MM.1S (cell line): ENCODE measurements around the gene GHRL.
A peak's percentile ranks its signal among the peaks of the same experiment; 100 is the strongest.

Source experiments
- DNase-seq: peaks from one replicate; pipeline ENCODE4 v3.0.0-alpha.2; 2015
- H2AFZ ChIP-seq: fragments of 300-600 bp; sonication (generic); 2 replicates; pipeline ENCODE4 v1.6.0; 2016; ENCODE audit warnings: antibody characterized with exemption, low read length
- H3F3A ChIP-seq: fragments of 300-600 bp; sonication (generic); 2 replicates; pipeline ENCODE4 v1.6.1; 2016; ENCODE audit warnings: mild to moderate bottlenecking, antibody characterized with exemption, low read length, moderate library complexity, mixed read lengths; ENCODE audit not compliant: insufficient read depth
- H3K27ac ChIP-seq: fragments of 300-600 bp; sonication (generic); 2 replicates; pipeline ENCODE4 v1.5.1; 2016; ENCODE audit warnings: mild to moderate bottlenecking, low read length
- H3K27me3 ChIP-seq: fragments of 300-600 bp; sonication (generic); replicated peaks from 2 replicates; pipeline ENCODE4 v1.6.0; 2016; ENCODE audit warnings: low read length; ENCODE audit not compliant: insufficient read depth
- H3K36me3 ChIP-seq: fragments of 300-600 bp; sonication (generic); replicated peaks from 2 replicates; pipeline ENCODE4 v1.6.1; 2016; ENCODE audit warnings: mild to moderate bottlenecking, low read length, mixed read lengths; ENCODE audit not compliant: insufficient read depth
- H3K4me1 ChIP-seq: fragments of 300-600 bp; sonication (generic); 2 replicates; pipeline ENCODE4 v1.6.1; 2016; ENCODE audit warnings: low read length, mixed read lengths
- H3K4me2 ChIP-seq: fragments of 300-600 bp; sonication (generic); 2 replicates; pipeline ENCODE4 v1.6.0; 2016; ENCODE audit warnings: low read depth, low read length
- H3K4me3 ChIP-seq: fragments of 300-600 bp; sonication (generic); 2 replicates; pipeline ENCODE4 v1.5.1; 2016; ENCODE audit warnings: low read length, mixed read lengths
- H3K79me2 ChIP-seq: fragments of 300-600 bp; sonication (generic); 2 replicates; pipeline ENCODE4 v1.6.1; 2016; ENCODE audit warnings: mixed run types, low read length, mixed read lengths
- H3K9ac ChIP-seq: fragments of 300-600 bp; sonication (generic); 2 replicates; pipeline ENCODE4 v1.6.1; 2016; ENCODE audit warnings: low read length, mixed read lengths
- H3K9me2 ChIP-seq: fragments of 300-600 bp; sonication (generic); replicated peaks from 2 replicates; pipeline ENCODE4 v1.6.1; 2016; ENCODE audit warnings: mild to moderate bottlenecking, low read length, mixed read lengths; ENCODE audit not compliant: insufficient read depth
- H3K9me3 ChIP-seq: fragments of 300-600 bp; sonication (generic); replicated peaks from 2 replicates; pipeline ENCODE4 v1.6.1; 2016; ENCODE audit warnings: mild to moderate bottlenecking, low read length, mixed read lengths; ENCODE audit not compliant: insufficient read depth
- H4K20me1 ChIP-seq: fragments of 300-600 bp; sonication (generic); 2 replicates; pipeline ENCODE4 v1.6.1; 2016; ENCODE audit warnings: mild to moderate bottlenecking, low read length, moderate library complexity, mixed read lengths; ENCODE audit not compliant: insufficient read depth
- EZH2 ChIP-seq: fragments of 300-600 bp; sonication (generic); optimal IDR thresholded peaks from 2 replicates; pipeline ENCODE3; 2017; ENCODE audit warnings: low read depth, mild to moderate bottlenecking, antibody characterized with exemption, low read length, mixed read lengths
- EZH2phosphoT487 ChIP-seq: fragments of 300-600 bp; sonication (generic); IDR thresholded peaks from 2 replicates; pipeline ENCODE4 v1.6.1; 2018; ENCODE audit warnings: antibody characterized with exemption, low read length
- TF ChIP-seq, protein P1 (sequence below): fragments of 300-600 bp; sonication (generic); IDR thresholded peaks from 2 replicates; pipeline ENCODE4 v1.5.1; 2016; ENCODE audit warnings: antibody characterized with exemption, low read length, mixed read lengths

Gene GHRL

DNA sequence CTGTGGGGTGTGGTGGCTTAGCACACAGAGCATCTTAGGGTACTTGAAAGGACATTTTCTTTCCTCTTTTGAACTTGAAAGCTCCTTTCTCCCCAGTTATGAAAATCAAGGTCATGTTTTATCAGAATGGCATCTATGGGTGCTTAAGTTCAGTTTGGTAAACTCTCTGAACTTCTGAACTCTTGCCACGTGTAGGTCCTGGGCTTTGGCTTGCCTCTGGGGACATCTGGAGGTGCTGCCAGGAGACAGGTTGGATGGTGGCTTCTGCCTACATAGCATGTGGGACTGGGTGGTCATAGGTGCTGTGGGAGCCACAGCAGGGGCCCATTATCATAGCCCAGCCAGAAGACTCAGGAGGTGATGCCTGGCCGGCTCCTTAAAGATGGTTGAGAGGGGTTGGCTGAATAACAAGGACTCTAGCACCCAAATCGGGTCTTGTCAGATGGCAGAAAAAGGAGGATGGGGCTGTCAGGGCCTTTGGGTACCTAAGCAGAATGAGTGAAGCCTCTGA, 15.6 kb downstream of the GHRL start:
- Histone ChIP-seq H3K4me3 (no peak overlapping the region), H3F3A (peaks cover 7% of the 10 kb centered on the region), H3K9me3 (no peaks in the 10 kb centered on the region), H3K9ac (no peak overlapping the region), H3K4me1 (peaks cover 18% of the 10 kb centered on the region), H3K79me2 (peaks cover 52% of the 10 kb centered on the region), H3K9me2 (no peaks in the 10 kb centered on the region), H4K20me1 (peaks cover 7% of the 10 kb centered on the region; the same call in 1 of the 2 replicates), H3K27me3 (no peaks in the 10 kb centered on the region), H3K4me2 (no peak overlapping the region), H3K36me3 (no peaks in the 10 kb centered on the region; the same call in 1 of the 2 replicates), H3K27ac (no peak overlapping the region), H2AFZ (no peak overlapping the region)
- no peak for DNase-seq
- TF ChIP-seq, protein P1, sequence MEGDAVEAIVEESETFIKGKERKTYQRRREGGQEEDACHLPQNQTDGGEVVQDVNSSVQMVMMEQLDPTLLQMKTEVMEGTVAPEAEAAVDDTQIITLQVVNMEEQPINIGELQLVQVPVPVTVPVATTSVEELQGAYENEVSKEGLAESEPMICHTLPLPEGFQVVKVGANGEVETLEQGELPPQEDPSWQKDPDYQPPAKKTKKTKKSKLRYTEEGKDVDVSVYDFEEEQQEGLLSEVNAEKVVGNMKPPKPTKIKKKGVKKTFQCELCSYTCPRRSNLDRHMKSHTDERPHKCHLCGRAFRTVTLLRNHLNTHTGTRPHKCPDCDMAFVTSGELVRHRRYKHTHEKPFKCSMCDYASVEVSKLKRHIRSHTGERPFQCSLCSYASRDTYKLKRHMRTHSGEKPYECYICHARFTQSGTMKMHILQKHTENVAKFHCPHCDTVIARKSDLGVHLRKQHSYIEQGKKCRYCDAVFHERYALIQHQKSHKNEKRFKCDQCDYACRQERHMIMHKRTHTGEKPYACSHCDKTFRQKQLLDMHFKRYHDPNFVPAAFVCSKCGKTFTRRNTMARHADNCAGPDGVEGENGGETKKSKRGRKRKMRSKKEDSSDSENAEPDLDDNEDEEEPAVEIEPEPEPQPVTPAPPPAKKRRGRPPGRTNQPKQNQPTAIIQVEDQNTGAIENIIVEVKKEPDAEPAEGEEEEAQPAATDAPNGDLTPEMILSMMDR: no peak
- TF ChIP-seq EZH2: no peak

DNA sequence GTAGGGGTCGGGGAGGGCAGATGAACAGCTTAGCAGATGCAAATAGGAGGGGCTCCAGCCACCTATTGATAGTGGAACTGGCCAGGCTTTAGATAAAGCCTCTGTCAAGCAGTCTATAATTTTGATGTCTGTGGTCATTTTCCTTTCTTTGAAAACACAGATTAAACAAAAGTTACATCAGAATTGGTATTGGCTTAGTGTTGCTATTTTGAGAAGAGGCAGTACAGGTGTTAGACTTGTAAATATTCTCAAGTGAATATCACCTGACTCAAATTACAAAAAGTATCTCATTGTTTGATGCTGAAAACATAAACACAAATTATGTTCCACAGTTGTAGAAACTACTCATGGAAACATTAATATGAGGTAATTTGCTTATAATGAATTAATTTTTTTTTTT, 18.1 kb downstream of the GHRL start:
- no peaks in the 10 kb centered on the region for H3K9me3 ChIP-seq
- H3K9ac ChIP-seq: no peak overlapping the region
- peaks cover 7% of the 10 kb centered on the region for H3F3A ChIP-seq
- peaks cover 18% of the 10 kb centered on the region for H3K4me1 ChIP-seq
- DNase-seq: peak; percentile 13
- no peak overlapping the region for H2AFZ ChIP-seq
- TF ChIP-seq, protein P1: no peak
- TF ChIP-seq EZH2phosphoT487: no peak
- TF ChIP-seq EZH2: no peak
- H3K79me2 ChIP-seq: peaks cover 77% of the 10 kb centered on the region
- H3K4me2 ChIP-seq: peak overlapping the region; percentile 26; the same call in 1 of the 2 replicates
- no peak overlapping the region for H3K4me3 ChIP-seq
- no peak overlapping the region; the same call in 1 of the 2 replicates for H3K27ac ChIP-seq
- peaks cover 7% of the 10 kb centered on the region; the same call in 1 of the 2 replicates for H4K20me1 ChIP-seq
- H3K9me2 ChIP-seq: no peaks in the 10 kb centered on the region
- H3K27me3 ChIP-seq: no peaks in the 10 kb centered on the region
- H3K36me3 ChIP-seq: peaks cover 4% of the 10 kb centered on the region; the same call in 1 of the 2 replicates

DNA sequence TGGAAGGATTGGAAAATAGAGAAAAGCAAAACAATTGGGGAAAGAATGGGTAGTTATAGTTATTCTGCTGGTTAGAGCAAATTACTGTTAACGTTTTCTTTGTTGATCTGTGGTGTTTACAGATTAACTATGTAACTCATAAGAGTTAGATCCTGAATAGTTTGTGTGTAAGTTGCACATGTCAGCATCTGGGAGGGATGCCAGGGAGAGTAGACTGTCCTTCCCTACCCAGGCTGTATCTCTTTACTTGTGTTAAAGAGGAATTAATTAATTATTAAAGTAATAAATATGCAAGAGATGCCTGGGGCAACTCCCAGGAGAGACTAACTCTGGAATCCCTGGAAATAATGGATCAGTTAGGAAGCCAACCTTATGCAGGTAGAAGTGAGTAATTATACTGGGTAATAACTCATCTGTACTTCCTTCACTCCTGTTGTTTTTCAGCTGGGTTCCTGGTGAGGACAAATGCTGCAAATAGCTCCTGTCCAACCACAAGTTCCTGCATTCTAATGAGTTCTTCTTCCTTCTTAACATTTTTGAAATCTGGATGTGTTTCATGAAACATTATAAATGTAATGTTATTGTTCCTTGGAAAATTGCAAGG, 18.9 kb downstream of the GHRL start:
- peaks cover 85% of the 10 kb centered on the region for H3K79me2 ChIP-seq
- H3K27ac ChIP-seq: no peak overlapping the region; the same call in 1 of the 2 replicates
- DNase-seq: no peak
- H3F3A ChIP-seq: peaks cover 7% of the 10 kb centered on the region
- H3K27me3 ChIP-seq: no peaks in the 10 kb centered on the region
- H3K36me3 ChIP-seq: peaks cover 8% of the 10 kb centered on the region
- no peak overlapping the region for H3K4me3 ChIP-seq
- H3K9ac ChIP-seq: no peak overlapping the region
- no peak for TF ChIP-seq EZH2
- TF ChIP-seq, protein P1: no peak
- TF ChIP-seq EZH2phosphoT487: no peak
- H3K4me2 ChIP-seq: peak overlapping the region; percentile 26; the same call in 1 of the 2 replicates
- no peaks in the 10 kb centered on the region for H3K9me3 ChIP-seq
- no peaks in the 10 kb centered on the region for H3K9me2 ChIP-seq
- no peak overlapping the region for H2AFZ ChIP-seq
- H3K4me1 ChIP-seq: peaks cover 18% of the 10 kb centered on the region
- peaks cover 7% of the 10 kb centered on the region; the same call in 1 of the 2 replicates for H4K20me1 ChIP-seq
